Measurements from ENCODE around the gene WRNIP1.

WRNIP1 gene

GRCh38 chr6:2765166-2765895 is at the start of gene WRNIP1:
Gene WRNIP1, plus strand, starts transcription at chr6:2765393. Its CDS starts 230 bp downstream, at chr6:2765623.
- peak; percentile 96 to 98 for DNase-seq

GRCh38 chr6:2715737-2716136 is 49.5 kb upstream of the WRNIP1 start:
- DNase-seq = no peak

GRCh38 chr6:2716936-2717700 is 48.1 kb upstream of the WRNIP1 start:
- DNase-seq = no peak

- no peak for DNase-seq
These were observed 46.7 kb upstream of the WRNIP1 start for GRCh38 chr6:2718334-2719092.

- DNase-seq = no peak
These were observed 46.1 kb upstream of the WRNIP1 start for GRCh38 chr6:2719093-2719455.

- DNase-seq = no peak
These were observed 44.0 kb upstream of the WRNIP1 start for GRCh38 chr6:2721219-2721618.

GRCh38 chr6:2725364-2725988 is 39.7 kb upstream of the WRNIP1 start:
- no peak for DNase-seq

GRCh38 chr6:2725999-2726567 is 39.1 kb upstream of the WRNIP1 start:
- no peak for DNase-seq

GRCh38 chr6:2729921-2730320 is 35.3 kb upstream of the WRNIP1 start:
- DNase-seq = no peak

- no peak for DNase-seq
These were observed 34.7 kb upstream of the WRNIP1 start for GRCh38 chr6:2730353-2731107.

- no peak for DNase-seq
These were observed 33.8 kb upstream of the WRNIP1 start for GRCh38 chr6:2731281-2731909.

- no peak for DNase-seq
These were observed 32.6 kb upstream of the WRNIP1 start for GRCh38 chr6:2732503-2733089.

- peak; percentile 58 to 64 for DNase-seq
These were observed 31.9 kb upstream of the WRNIP1 start for GRCh38 chr6:2733324-2733723.

- no peak for DNase-seq
These were observed 31.3 kb upstream of the WRNIP1 start for GRCh38 chr6:2733736-2734480.

- DNase-seq = no peak
These were observed 30.6 kb upstream of the WRNIP1 start for GRCh38 chr6:2734488-2735166.

GRCh38 chr6:2737885-2738284 is 27.3 kb upstream of the WRNIP1 start:
- DNase-seq = no peak

- peak; percentile 46 to 64 for DNase-seq
These were observed 26.7 kb upstream of the WRNIP1 start for GRCh38 chr6:2738373-2738979.

GRCh38 chr6:2739335-2739734 is 25.9 kb upstream of the WRNIP1 start:
- DNase-seq = peak in 1 of 2 experiments; percentile 28

- DNase-seq = no peak
These were observed 24.6 kb upstream of the WRNIP1 start for GRCh38 chr6:2740581-2740980.
